ES-I3 (cell line): ENCODE results near the gene CDH22.
A peak's percentile ranks its signal among the peaks of the same experiment; 100 is the strongest.

Source experiments
- H3K36me3 ChIP-seq: 2 replicates; pipeline ENCODE4 v1.6.1; 2013; ENCODE audit warnings: mild to moderate bottlenecking, low read length, control low read depth, moderate library complexity; ENCODE audit not compliant: insufficient read depth
- H3K4me1 ChIP-seq: 2 replicates; pipeline ENCODE4 v1.6.1; 2013; ENCODE audit warnings: mild to moderate bottlenecking, control low read depth, low read length; ENCODE audit not compliant: insufficient read depth
- H3K9ac ChIP-seq: 2 replicates; pipeline ENCODE4 v1.6.1; 2013; ENCODE audit warnings: low read depth, mild to moderate bottlenecking, low read length, moderate library complexity
- H3K9me3 ChIP-seq: 2 replicates; pipeline ENCODE4 v1.6.1; 2013; ENCODE audit warnings: mild to moderate bottlenecking, low read length, moderate library complexity; ENCODE audit not compliant: control insufficient read depth, insufficient read depth

CDH22 gene, protein sequence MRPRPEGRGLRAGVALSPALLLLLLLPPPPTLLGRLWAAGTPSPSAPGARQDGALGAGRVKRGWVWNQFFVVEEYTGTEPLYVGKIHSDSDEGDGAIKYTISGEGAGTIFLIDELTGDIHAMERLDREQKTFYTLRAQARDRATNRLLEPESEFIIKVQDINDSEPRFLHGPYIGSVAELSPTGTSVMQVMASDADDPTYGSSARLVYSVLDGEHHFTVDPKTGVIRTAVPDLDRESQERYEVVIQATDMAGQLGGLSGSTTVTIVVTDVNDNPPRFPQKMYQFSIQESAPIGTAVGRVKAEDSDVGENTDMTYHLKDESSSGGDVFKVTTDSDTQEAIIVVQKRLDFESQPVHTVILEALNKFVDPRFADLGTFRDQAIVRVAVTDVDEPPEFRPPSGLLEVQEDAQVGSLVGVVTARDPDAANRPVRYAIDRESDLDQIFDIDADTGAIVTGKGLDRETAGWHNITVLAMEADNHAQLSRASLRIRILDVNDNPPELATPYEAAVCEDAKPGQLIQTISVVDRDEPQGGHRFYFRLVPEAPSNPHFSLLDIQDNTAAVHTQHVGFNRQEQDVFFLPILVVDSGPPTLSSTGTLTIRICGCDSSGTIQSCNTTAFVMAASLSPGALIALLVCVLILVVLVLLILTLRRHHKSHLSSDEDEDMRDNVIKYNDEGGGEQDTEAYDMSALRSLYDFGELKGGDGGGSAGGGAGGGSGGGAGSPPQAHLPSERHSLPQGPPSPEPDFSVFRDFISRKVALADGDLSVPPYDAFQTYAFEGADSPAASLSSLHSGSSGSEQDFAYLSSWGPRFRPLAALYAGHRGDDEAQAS

DNA sequence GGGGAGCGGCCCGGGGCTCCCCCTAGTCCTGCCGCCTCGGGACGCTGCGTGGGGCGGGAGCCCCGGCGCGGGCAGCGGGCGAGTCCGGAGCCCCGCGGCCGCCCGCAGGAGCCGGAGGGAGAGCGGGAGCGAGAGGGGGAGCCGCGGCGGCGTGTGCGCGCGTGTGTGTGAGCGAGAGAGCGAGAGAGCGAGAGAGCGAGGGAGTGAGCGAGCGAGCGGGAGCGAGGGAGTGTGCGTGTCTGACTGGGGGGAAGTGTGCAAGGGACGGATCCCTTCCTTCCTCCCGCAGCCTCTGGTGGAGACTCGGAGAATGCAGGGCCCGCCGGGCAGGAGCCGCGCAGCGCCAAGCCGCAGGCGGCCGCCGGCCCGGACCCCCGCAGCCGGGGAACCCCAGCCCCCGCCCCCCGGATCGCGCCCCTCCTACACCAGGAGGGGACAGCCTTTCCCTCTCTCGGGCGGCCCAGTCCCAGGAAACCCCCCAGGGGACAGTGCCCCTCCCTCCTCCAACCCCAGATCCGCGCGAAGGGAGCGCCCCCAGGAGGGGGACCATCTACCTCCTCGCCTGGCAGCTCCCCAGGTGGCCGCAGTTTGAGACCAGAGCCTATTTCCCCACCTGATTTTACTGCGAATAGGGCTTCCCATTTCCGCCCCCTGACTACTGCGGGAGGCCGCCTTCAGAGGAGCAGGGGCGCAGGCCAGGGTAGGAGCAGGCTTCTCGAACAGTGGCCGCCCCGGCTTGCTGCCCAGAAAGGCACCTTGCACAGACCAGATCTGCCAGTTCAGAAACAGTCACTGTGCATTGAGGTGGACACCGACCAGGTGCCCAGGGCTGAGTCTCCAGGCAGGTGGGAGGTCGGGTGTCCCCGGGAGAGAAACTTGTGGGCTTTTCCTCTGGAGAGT, at the start of gene CDH22:
TSS of gene CDH22 (minus strand) at position 241 of the 900 bp plus-strand sequence. CDS start 57,204 bp downstream, outside the sequence.
- no peaks in the 10 kb centered on the region for H3K36me3 ChIP-seq
- H3K9me3 ChIP-seq = no peaks in the 10 kb centered on the region
- peak within 1 kb of the TSS; percentile 62; the same call in 1 of the 2 replicates for H3K9ac ChIP-seq
- no peaks in the 10 kb centered on the region; the same call in none of the 2 replicates for H3K4me1 ChIP-seq

DNA sequence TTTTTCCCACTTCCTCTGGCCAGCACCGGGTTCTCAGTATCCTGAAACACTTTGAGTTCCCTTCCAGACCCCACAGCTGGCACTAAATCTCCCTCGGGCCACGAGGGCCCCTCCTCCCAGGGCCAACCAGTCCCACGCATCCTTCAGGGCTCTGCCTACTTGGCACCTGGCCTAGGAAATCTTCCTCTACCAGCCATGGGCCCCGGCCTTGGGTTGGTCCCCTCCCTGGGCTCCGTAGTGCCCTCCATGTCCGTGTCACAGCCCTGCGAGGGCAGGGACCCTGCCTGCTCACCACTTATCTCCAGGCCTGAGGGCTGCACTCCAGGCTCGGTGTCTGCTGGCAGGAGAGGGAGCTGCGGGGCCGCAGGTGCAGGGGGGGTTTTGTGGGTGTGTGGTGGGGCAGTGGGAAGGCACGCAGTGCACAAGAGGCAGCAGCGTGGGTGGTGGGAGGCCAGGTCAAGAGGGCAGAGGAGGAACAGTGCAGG, 48.8 kb upstream of the CDH22 start:
- Histone ChIP-seq H3K4me1 (no peaks in the 10 kb centered on the region), H3K9me3 (no peaks in the 10 kb centered on the region), H3K36me3 (no peaks in the 10 kb centered on the region; the same call in 1 of the 2 replicates), H3K9ac (no peak overlapping the region)

DNA sequence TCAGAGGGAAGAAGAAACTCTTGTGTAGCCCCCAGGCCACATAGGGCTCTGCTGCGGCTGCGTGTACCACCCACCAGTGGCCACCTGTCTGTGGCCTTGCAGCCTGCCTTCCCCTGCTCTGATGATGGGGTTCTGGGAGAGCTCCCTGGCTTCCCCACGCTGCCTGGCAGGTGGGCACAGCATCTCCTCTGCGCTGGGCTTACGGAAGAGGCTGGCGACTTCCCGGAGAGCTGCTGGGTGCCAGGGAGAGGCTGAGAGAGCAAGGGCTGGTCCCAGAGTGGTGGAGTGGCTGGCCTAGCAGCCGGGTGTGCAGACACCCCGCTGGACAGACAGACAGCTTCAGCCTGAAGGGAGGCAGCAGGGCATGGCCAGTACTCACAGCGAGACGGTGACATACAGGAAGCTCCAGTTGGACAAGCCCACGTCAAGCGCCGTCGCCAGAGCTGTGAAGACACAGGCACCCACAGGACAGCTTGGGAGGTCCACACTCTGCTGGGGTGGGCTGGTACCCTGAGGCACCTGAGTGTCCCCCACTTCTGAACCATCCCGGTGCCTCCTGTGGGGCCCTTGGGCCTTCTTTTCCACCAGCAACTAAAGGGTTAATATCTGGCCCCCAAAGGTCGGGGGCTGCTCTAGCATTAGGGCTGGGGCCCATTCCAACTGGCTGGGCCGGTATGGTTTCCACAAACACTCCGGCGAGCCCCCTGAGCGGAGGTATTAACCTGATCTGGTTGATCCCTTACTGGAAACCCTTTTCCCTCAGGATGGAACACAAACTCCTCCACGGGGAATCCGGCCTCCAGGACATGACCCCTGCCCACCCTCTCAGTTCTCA, 48.1 kb upstream of the CDH22 start:
- no peaks in the 10 kb centered on the region; the same call in 1 of the 2 replicates for H3K36me3 ChIP-seq
- H3K9ac ChIP-seq = no peak overlapping the region
- no peaks in the 10 kb centered on the region for H3K9me3 ChIP-seq
- H3K4me1 ChIP-seq = peaks cover 2% of the 10 kb centered on the region; the same call in 1 of the 2 replicates

DNA sequence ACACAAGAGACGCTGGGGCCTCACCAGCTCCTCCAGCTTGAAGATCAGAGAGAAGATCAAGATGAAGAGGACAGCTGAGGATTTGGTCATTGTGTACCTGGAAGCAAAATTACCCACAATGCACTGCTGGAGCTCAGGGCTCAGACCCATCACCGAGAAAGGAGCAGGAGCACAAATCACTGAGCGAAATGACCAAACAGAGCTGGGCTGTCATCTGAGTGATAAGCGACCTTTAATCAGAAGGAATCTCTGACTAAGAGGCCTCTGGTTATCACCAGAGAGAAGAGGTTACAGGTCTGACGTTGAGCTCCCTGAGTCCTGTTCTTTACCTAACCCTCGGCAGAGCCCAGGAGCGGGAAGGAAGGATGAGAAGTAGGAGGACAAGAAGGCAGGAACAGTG, 47.5 kb upstream of the CDH22 start:
- no peak overlapping the region for H3K9ac ChIP-seq
- H3K36me3 ChIP-seq = no peaks in the 10 kb centered on the region; the same call in 1 of the 2 replicates
- peaks cover 7% of the 10 kb centered on the region; the same call in 1 of the 2 replicates for H3K4me1 ChIP-seq
- no peaks in the 10 kb centered on the region for H3K9me3 ChIP-seq

DNA sequence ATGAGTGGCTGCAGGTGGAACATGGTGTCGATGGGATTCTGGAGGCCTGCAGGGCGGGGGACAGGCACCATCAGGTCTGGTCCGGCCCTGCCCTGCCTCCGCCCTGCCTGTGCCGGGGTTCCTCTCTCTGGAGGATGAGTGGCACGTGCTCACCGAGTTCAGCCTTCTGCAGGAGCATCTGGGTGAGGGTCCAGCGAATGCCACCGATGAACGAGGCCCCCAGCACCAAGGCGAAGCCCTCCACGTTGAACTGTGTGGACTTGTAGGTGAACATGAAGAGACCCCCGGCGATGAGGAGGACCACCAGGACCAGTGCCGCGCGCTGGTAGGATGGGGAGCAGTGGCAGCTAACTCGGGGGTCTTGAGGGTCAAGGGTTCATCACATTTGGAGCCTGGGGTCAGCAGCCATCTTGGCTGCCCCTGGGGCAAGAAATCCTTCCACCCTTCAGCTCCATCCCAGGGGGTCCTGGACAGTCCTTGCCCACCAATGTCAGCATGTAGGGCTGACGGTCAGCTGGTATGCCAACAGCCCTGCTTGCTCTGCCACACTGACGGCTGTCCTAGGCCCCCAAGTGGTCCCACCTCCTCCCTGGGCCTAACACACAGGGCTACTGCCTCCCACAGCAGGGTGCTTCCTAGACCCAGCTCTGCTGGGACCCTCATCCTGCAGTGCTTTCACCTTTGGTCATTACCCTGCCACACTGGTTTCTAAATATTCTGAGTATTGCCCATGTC, 46.8 kb upstream of the CDH22 start:
- Histone ChIP-seq H3K9me3 (no peaks in the 10 kb centered on the region), H3K36me3 (no peaks in the 10 kb centered on the region; the same call in 1 of the 2 replicates), H3K4me1 (peaks cover 12% of the 10 kb centered on the region), H3K9ac (no peak overlapping the region)

DNA sequence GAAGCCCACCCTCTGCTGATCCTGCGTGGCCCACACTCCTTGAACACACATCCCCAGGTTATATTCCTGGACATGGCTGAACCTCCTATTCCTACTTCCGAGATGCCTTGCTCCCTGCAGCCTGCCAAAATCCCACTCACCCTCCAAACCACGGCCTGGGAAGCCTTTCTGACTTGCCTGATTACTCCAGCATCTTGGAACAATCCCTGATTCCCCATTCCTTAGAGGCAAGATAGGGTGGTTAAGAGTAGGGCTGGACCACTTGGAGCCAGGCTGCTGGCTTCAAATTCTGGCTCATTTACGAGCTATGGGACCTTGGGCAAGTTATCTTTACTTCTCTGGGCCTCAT, 45.9 kb upstream of the CDH22 start:
- H3K36me3 ChIP-seq = no peaks in the 10 kb centered on the region; the same call in 1 of the 2 replicates
- peaks cover 20% of the 10 kb centered on the region for H3K4me1 ChIP-seq
- no peak overlapping the region for H3K9ac ChIP-seq
- H3K9me3 ChIP-seq = no peaks in the 10 kb centered on the region

DNA sequence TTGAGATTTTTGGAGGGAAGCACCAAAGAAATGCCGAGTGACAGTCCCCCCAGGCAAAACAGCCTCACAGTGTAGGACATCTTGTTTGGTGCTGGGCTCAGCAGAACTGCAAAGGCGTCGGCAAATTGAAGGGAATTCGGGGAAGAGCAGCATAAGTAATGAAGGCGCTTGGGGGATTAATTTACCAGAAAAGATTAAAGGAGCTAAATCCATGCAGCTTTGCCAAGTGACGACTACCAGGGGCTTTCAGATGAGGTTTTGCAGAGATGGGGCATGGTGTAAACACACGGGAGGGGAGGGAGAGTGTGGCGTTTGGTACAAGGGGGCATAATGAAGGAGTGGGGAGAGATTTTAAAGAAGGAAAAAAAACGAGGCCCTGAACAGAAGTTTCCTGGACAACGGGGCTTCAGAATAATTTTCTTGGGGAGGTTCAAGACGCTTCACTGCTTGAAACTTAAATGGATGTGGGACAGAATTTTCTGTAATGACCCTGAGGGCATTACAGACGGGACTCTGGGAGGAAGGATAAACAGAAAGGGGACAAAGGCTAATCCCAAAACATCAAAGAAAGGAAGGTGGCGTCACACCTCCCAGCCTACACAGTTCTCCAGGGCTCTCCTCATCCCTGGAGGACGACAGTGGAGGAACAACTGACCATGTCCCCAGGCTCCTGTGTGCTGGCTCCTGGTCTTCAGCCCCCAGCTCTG, 45.4 kb upstream of the CDH22 start:
- Histone ChIP-seq H3K36me3 (no peaks in the 10 kb centered on the region; the same call in 1 of the 2 replicates), H3K4me1 (peaks cover 24% of the 10 kb centered on the region)

DNA sequence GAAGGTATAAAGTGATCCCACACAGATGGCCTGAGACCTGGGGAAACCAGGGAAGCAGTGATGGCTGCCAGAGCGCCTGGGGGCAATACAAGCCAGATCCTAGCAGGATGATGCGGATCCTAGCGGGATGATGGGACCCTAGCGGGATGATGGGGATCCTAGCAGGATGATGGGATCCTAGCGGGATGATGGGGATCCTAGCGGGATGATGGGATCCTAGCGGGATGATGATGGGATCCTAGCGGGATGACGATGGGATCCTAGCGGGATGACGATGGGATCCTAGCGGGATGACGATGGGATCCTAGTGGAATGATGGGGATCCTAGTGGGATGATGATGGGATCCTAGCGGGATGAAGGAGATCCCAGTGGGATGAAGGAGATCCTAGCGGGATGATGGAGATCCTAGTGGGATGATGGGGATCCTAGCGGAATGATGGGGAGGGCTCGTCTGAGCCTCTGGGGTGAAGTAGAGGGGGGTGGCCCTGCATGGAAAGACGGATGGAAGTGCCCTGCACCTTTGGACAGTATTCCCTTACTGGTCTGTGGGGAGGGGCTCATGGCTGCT, 44.2 kb upstream of the CDH22 start:
- Histone ChIP-seq H3K9ac (no peak overlapping the region), H3K36me3 (no peaks in the 10 kb centered on the region; the same call in 1 of the 2 replicates), H3K4me1 (peaks cover 25% of the 10 kb centered on the region), H3K9me3 (no peaks in the 10 kb centered on the region)

More for the DNA sequence above, 45.4 kb upstream of the CDH22 start:
- no peaks in the 10 kb centered on the region for H3K9me3 ChIP-seq
- H3K9ac ChIP-seq = no peak overlapping the region

DNA sequence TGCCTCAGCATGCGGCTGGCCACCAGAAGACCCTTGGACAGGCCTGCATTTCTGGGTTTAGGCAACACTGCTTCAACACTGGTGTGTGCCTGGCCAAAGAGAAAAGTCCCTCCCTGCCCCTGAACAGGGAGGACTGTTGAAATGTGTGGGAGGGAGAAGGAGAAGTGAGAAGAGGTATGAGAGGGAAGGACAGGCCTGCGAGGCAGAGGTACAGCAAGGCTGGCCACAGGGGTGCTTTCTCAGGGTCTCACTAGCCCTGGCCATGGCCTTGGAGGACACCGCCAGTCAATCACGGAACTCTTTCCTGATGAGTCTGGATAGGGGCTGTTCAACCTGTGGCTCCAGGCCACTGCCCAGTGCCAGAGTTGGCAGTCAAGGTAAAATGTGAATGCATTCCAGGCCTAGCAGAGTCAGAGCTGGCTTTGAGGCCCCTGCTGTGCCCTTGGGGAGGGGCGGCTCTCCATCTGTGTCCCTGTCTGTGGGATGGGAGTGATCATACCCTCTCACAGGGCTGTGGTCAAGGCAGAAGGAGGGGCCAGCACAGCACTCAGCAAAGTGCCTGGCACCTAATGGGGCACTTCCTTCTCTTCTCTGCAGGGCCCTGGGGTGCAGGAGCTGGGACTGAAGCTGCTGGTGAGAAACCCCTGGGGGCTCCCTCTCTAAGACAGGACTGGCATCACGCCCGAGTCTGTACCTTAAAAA, 43.2 kb upstream of the CDH22 start:
- no peak overlapping the region for H3K9ac ChIP-seq
- H3K9me3 ChIP-seq = no peaks in the 10 kb centered on the region
- peaks cover 25% of the 10 kb centered on the region for H3K4me1 ChIP-seq
- H3K36me3 ChIP-seq = no peaks in the 10 kb centered on the region; the same call in 1 of the 2 replicates

DNA sequence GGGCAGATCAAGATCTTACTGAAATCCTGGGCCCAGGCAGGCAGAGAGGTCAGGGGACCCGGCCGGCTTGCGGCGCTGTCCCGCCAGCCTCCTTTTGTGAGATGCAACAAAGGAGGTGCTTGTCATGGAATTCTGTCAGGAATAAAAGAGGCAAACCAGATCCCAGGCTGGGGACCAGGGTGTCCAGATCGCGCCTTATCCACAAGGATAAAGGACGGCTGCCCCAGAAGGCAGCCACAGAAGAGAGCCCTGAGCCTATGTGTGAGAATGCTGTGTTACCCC, 42.6 kb upstream of the CDH22 start:
- Histone ChIP-seq H3K4me1 (peaks cover 25% of the 10 kb centered on the region), H3K36me3 (no peaks in the 10 kb centered on the region; the same call in 1 of the 2 replicates), H3K9ac (peak overlapping the region; percentile 13; the same call in 1 of the 2 replicates), H3K9me3 (no peaks in the 10 kb centered on the region)

DNA sequence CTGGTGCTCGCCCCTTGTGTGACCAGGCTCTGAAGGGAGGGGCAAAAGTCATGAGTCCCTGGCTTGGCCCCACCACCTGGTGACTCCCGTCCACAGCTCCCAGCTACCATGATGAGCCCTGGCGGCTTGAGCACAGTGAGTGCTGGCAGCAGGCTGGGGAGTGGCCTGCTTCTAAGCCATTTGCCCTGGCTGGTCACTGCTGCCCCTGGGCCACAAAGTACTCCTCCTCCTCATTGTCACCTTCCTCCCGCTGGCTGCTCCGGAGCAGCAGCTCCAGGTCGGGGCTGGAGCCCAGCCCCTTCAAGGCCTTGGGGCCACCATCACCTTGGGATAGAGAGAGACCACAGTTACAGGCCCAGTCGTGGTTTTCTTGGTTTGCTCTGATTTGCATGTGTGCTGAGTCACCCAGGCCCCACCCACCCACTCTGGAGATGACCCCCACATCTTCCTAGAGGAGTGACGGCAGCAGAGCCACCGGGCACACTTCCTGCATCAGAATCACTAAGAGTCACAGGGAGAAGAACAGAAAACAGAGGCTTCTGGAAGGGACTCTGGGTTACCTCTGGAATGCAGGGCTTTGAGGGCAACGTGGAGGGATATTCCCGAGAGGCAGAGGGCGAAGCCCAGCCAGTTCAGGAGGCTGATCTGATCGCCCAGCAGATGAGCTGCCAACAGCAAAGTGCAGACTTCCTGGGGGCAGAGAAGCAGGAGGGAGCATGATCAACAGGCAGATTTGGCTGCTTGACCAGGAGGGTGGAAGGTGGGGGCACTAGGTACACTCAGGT, 42.1 kb upstream of the CDH22 start:
- H3K36me3 ChIP-seq = no peaks in the 10 kb centered on the region; the same call in 1 of the 2 replicates

More for the DNA sequence above, 42.1 kb upstream of the CDH22 start:
- peaks cover 25% of the 10 kb centered on the region for H3K4me1 ChIP-seq
- H3K9me3 ChIP-seq = no peaks in the 10 kb centered on the region
- H3K9ac ChIP-seq = peak overlapping the region; percentile 13; the same call in 1 of the 2 replicates
